Retinal pigment epithelial cell (primary cell): ENCODE results near the gene CDKN2AIP.
"Not testable (repeated sequence)": the region's sequence is repeated elsewhere in the genome, so short reads cannot be mapped to it uniquely, and the experiment has no call there.

Experiments
- DNase-seq: peaks from one replicate; pipeline ENCODE4 v3.0.0-alpha.2; 2010; ENCODE audit warnings: low read depth
- H3K4me3 ChIP-seq: 2 replicates; pipeline ENCODE4 v1.5.1; 2011; ENCODE audit warnings: mild to moderate bottlenecking, low read length, control low read depth, moderate library complexity
- TF ChIP-seq, protein P1 (sequence below): conservative IDR thresholded peaks from 2 replicates; pipeline ENCODE4 v1.5.1; 2011; ENCODE audit warnings: low read depth, low read length, control low read depth, inconsistent platforms

The CDKN2AIP gene

DNA sequence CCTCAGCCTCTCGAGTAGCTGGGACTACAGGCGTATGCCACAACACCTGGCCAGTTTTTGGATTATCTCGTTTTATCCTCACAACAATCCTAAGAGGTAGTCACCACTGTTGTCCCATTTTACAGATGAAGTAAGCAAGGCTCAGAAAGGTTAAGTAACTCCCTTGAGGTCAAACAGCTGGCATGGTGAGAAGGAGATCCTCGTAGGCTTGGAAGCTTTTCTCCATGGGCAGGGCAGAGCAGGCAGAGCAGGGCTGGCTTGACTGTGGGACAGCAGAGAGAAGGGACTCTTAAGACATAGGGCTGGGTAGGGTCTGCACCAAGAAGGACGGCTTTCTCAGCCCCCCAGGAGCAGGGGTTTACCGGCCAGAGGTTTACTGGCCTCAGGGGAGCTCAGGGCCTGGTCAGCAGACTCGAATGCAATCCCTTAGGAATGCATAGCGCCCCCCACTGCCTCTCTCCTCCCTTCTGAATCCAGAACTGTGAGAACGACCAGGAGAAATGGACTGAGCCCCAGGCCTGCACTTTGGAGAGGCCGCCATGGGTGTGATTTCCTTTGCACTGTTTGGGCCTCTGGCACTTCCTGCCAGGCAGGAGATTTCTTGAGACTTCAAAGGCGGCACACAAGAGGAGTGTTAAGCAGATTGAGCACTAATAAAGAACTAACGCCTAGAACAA is 14.0 kb upstream of the CDKN2AIP start:
- no peak for DNase-seq
- TF ChIP-seq, protein P1, sequence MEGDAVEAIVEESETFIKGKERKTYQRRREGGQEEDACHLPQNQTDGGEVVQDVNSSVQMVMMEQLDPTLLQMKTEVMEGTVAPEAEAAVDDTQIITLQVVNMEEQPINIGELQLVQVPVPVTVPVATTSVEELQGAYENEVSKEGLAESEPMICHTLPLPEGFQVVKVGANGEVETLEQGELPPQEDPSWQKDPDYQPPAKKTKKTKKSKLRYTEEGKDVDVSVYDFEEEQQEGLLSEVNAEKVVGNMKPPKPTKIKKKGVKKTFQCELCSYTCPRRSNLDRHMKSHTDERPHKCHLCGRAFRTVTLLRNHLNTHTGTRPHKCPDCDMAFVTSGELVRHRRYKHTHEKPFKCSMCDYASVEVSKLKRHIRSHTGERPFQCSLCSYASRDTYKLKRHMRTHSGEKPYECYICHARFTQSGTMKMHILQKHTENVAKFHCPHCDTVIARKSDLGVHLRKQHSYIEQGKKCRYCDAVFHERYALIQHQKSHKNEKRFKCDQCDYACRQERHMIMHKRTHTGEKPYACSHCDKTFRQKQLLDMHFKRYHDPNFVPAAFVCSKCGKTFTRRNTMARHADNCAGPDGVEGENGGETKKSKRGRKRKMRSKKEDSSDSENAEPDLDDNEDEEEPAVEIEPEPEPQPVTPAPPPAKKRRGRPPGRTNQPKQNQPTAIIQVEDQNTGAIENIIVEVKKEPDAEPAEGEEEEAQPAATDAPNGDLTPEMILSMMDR = peak; percentile 23
- H3K4me3 ChIP-seq = no peak overlapping the region

DNA sequence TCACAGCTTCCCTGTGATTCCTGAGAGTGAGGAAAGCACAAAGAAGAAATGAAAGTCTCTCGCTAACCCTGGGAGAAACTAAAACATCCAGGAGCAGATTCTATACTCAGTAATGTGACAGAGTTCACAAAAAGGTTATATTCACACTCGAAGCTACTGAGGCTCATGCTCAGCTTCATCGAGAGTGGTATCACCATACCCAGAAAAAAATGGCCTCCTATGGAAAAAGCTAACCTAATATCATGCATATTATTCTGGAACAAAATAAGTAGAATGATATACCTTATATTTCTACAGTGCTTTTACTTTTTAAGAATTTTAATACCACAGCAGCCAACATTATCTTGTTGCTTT is 13.5 kb upstream of the CDKN2AIP start:
- DNase-seq = no peak
- no peak overlapping the region for H3K4me3 ChIP-seq
- TF ChIP-seq, protein P1 = no peak

DNA sequence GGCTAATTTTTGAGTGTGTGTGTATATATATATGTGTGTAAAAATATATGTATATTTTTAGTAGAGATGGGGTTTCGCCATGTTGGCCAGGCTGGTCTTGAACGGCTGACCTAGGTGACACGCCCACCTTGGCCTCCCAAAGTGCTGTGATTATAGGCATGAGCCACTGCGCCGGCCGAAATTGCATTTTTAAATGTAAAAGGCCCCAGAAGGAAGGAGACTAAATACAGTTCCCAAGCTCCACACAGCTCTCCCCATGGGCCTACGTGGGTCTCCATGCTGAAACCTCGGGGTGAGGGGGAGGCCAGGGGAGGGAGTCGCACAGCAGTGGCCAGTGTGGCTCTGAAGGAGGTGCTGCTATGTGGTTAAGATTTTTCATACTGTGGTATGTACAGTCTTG is 12.8 kb upstream of the CDKN2AIP start:
- TF ChIP-seq, protein P1 = no peak
- no peak for DNase-seq
- H3K4me3 ChIP-seq = no peak overlapping the region

DNA sequence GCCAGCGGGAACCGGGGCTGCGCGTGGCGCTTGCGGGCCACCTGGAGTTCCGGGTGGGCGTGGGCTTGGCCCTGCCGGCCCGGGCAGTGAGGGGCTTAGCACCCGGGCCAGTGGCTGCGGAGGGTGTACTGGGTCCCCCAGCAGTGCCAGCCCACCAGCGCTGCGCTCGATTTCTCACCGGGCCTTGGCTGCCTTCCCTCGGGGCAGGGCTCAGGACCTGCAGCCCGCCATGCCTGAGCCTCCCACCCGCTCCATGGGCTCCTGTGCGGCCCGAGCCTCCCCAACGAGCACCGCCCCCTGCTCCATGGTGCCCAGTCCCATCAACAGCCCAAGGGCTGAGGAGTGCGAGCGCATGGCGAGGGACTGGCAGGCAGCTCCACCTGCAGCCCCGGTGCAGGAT is 11.3 kb upstream of the CDKN2AIP start:
- not testable (repeated sequence) for DNase-seq, H3K4me3 ChIP-seq

DNA sequence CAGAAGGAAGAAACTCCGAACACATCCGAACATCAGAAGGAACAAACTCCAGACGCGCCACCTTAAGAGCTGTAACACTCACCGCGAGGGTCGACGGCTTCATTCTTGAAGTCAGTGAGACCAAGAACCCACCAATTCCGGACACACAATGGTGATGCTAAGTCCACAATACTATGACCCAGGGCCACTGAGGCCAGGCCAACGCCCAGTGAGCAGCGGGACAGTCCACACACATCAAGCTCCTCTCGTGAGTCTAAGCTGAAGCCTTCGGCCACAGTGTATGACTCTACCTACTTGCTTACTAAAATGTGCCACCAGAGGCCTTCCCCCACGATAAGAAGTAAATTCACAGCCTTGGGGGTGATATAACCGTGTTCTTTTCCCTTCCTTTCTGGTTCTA is 10.2 kb upstream of the CDKN2AIP start:
- no peak for DNase-seq
- TF ChIP-seq, protein P1 = no peak
- H3K4me3 ChIP-seq = no peak overlapping the region

DNA sequence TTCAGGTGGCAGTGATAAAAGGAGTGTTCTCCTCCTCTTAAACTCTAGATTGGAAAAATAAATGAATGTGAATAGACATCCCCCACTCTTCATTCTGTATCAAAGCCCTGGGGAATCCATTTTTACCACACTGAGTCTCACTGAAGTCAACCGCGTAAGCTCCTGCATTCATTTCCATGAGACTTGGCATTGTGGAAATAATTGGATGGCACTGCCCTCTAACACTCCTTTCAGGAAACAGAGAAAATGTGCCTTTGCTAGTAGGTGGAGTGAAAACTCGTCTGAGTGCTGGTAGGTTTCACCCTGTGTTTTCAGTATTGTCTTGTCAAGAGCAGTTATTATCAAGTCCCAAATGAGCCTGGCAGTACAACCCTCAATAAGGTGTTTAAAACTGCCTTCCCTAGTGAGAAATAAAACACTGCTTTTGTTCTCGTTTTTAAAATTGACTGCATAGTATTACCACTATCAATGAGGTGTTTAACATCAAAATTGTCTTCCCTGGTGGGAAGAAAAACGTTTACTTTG is 9.7 kb upstream of the CDKN2AIP start:
- TF ChIP-seq, protein P1 = no peak
- no peak for DNase-seq

DNA sequence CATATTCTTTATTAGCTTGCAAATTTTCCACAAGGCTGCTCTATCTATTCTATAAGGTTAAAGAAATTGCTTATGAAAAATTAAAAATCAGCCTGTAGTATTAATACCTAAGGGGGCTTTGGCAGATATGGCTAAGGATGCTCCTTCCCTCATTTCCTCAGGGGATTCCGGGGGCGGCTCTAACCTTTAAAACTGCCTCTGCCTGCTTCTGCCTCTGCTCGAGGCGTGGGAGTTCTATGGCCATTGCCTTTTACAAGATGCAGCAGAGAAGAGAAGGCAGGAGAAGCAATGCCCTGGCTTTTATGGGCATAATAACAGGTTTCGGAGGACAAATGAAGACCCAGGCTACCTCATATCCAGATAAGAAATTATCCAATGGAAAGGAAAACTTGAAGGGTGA is 8.6 kb upstream of the CDKN2AIP start:
- TF ChIP-seq, protein P1 = no peak
- no peak overlapping the region for H3K4me3 ChIP-seq
- DNase-seq = no peak

More for the DNA sequence above, 9.7 kb upstream of the CDKN2AIP start:
- no peak overlapping the region for H3K4me3 ChIP-seq
